ENCODE measurements around the gene PIGK. TPM values are rescaled to one million over a fixed set of nuclear protein-coding genes. Genes with fewer than 3 reads are reported as not detected.

The PIGK gene
- total RNA-seq, 1 experiment from 2014 or later: 21.5 TPM

GRCh38 chr1:77081834-77082233 is 137.4 kb downstream of the PIGK start:
- Histone ChIP-seq H3K36me3 (ENCODE audit: low read depth) (no peaks in the 10 kb centered on the region), H3K9me3 (ENCODE audit: insufficient read depth, low read depth) (no peaks in the 10 kb centered on the region), H2AFZ (no peak overlapping the region), H3K79me2 (ENCODE audit: low read depth) (no peaks in the 10 kb centered on the region), H3K4me1 (replicated peaks; ENCODE audit: insufficient read depth) (no peaks in the 10 kb centered on the region), H4K20me1 (ENCODE audit: insufficient read depth) (no peaks in the 10 kb centered on the region), H3K4me2 (no peak overlapping the region), H3K27me3 (ENCODE audit: insufficient read depth, low read depth) (no peaks in the 10 kb centered on the region), H3K4me3 (no peak overlapping the region), H3F3A (ENCODE audit: insufficient read depth, low read depth) (no peaks in the 10 kb centered on the region), H3K27ac (no peak overlapping the region), H3K9me2 (ENCODE audit: insufficient read depth) (no peaks in the 10 kb centered on the region)
- DNase-seq: no peak
- BruUV-seq (replicated peaks): no TSS peak
- TF ChIP-seq EZH2 (IDR thresholded peaks at IDR 0.05; ENCODE audit: low read depth): no peak
- TF ChIP-seq CTCF (conservative IDR thresholded peaks at IDR 0.05): no peak
- intact Hi-C loops (cut with micrococcal nuclease; ENCODE audit: unreplicated experiment): no loop called here
- ChIA-PET CTCF (no interaction called here), POLR2A (ENCODE audit: unreplicated experiment) (interaction anchor here (0.7 kb wide), 1 partner anchor 26 kb away, joined by 3 read pairs; no protein-coding TSS in a partner anchor)

- intact Hi-C loops (cut with micrococcal nuclease; ENCODE audit: unreplicated experiment): no loop called here
- H3K4me3 ChIP-seq: no peak overlapping the region
- H3K4me2 ChIP-seq: no peak overlapping the region
- no peak overlapping the region for H2AFZ ChIP-seq
- no peak for TF ChIP-seq CTCF (conservative IDR thresholded peaks at IDR 0.05)
- no peak for TF ChIP-seq EZH2 (IDR thresholded peaks at IDR 0.05; ENCODE audit: low read depth)
- H3K79me2 ChIP-seq (ENCODE audit: low read depth): no peaks in the 10 kb centered on the region
- no peaks in the 10 kb centered on the region for H4K20me1 ChIP-seq (ENCODE audit: insufficient read depth)
- no peaks in the 10 kb centered on the region for H3K4me1 ChIP-seq (replicated peaks; ENCODE audit: insufficient read depth)
- DNase-seq: no peak
- ChIA-PET POLR2A (ENCODE audit: unreplicated experiment) (no interaction called here), CTCF (no interaction called here)
- no peaks in the 10 kb centered on the region for H3K27me3 ChIP-seq (ENCODE audit: insufficient read depth, low read depth)
- no peak overlapping the region for H3K27ac ChIP-seq
- no peaks in the 10 kb centered on the region for H3F3A ChIP-seq (ENCODE audit: insufficient read depth, low read depth)
- 0 out of 2 replicates have a peak, but pooled peaks cover 5% of the 10 kb centered on the region for H3K9me3 ChIP-seq (ENCODE audit: insufficient read depth, low read depth)
- H3K36me3 ChIP-seq (ENCODE audit: low read depth): no peaks in the 10 kb centered on the region
- no TSS peak for BruUV-seq (replicated peaks)
- no peaks in the 10 kb centered on the region for H3K9me2 ChIP-seq (ENCODE audit: insufficient read depth)
Measured at GRCh38 chr1:77076759-77077158, 142.5 kb downstream of the PIGK start.

- ChIA-PET CTCF (no interaction called here), POLR2A (ENCODE audit: unreplicated experiment) (no interaction called here)
- no peaks in the 10 kb centered on the region for H3K9me3 ChIP-seq (ENCODE audit: insufficient read depth, low read depth)
- H3K36me3 ChIP-seq (ENCODE audit: low read depth): no peaks in the 10 kb centered on the region
- no peak overlapping the region for H2AFZ ChIP-seq
- H3K9me2 ChIP-seq (ENCODE audit: insufficient read depth): peaks cover 5% of the 10 kb centered on the region; the same call in 1 of the 2 replicates
- no peaks in the 10 kb centered on the region for H3K27me3 ChIP-seq (ENCODE audit: insufficient read depth, low read depth)
- intact Hi-C loops (cut with micrococcal nuclease; ENCODE audit: unreplicated experiment): no loop called here
- no peak overlapping the region for H3K4me2 ChIP-seq
- H3F3A ChIP-seq (ENCODE audit: insufficient read depth, low read depth): no peaks in the 10 kb centered on the region
- H3K4me3 ChIP-seq: no peak overlapping the region
- H3K27ac ChIP-seq: peak overlapping the region; percentile 20; the same call in 1 of the 2 replicates
- no TSS peak for BruUV-seq (replicated peaks)
- H4K20me1 ChIP-seq (ENCODE audit: insufficient read depth): no peaks in the 10 kb centered on the region
- no peak for TF ChIP-seq CTCF (conservative IDR thresholded peaks at IDR 0.05)
- no peak for TF ChIP-seq EZH2 (IDR thresholded peaks at IDR 0.05; ENCODE audit: low read depth)
- H3K79me2 ChIP-seq (ENCODE audit: low read depth): no peaks in the 10 kb centered on the region
- peak; percentile 49 to 77 for DNase-seq
- peaks cover 8% of the 10 kb centered on the region; the same call in 1 of the 2 replicates for H3K4me1 ChIP-seq (replicated peaks; ENCODE audit: insufficient read depth)
Measured at GRCh38 chr1:77068013-77068412, 151.2 kb downstream of the PIGK start.
